NCI-H146 treated with DMSO at 0.1 percent for 48 hours (cell line): ENCODE data around the gene ACO2.
"Not testable (repeated sequence)": the region's sequence is repeated elsewhere in the genome, so short reads cannot be mapped to it uniquely, and the experiment has no call there.

Experiments used
- DNase-seq: peaks from one replicate; lab custom pipeline; 2025; ENCODE audit not compliant: unreplicated experiment; lab: John Stamatoyannopoulos, UW

The ACO2 gene

GRCh38 chr22:41561788-41562187 lies 92.9 kb downstream of the ACO2 start:
- DNase-seq = no peak

- no peak for DNase-seq
These were observed 93.5 kb downstream of the ACO2 start for GRCh38 chr22:41562461-41562860.

GRCh38 chr22:41563051-41563711 lies 94.3 kb downstream of the ACO2 start:
- DNase-seq = no peak

- DNase-seq = no peak
These were observed 95.6 kb downstream of the ACO2 start for GRCh38 chr22:41564563-41564962.

- no peak for DNase-seq
These were observed 96.6 kb downstream of the ACO2 start for GRCh38 chr22:41565403-41566054.

GRCh38 chr22:41567512-41567768 lies 98.5 kb downstream of the ACO2 start:
- no peak for DNase-seq

GRCh38 chr22:41568811-41569210 lies 99.9 kb downstream of the ACO2 start:
- no peak for DNase-seq

GRCh38 chr22:41570221-41570620 lies 101.3 kb downstream of the ACO2 start:
- no peak for DNase-seq

GRCh38 chr22:41571786-41572185 lies 102.9 kb downstream of the ACO2 start:
- DNase-seq = no peak

GRCh38 chr22:41572305-41572704 lies 103.4 kb downstream of the ACO2 start:
- DNase-seq = not testable (repeated sequence)

- DNase-seq = no peak
These were observed 104.8 kb downstream of the ACO2 start for GRCh38 chr22:41573677-41574076.

- DNase-seq = no peak
These were observed 106.0 kb downstream of the ACO2 start for GRCh38 chr22:41574847-41575381.

GRCh38 chr22:41575533-41575932 lies 106.6 kb downstream of the ACO2 start:
- DNase-seq = no peak

GRCh38 chr22:41576877-41577276 lies 108.0 kb downstream of the ACO2 start:
- no peak for DNase-seq

- no peak for DNase-seq
These were observed 109.2 kb downstream of the ACO2 start for GRCh38 chr22:41578114-41578513.
